AG10803 (cell line): ENCODE data around the gene SMYD3.
"Not testable (repeated sequence)": the region's sequence is repeated elsewhere in the genome, so short reads cannot be mapped to it uniquely, and the experiment has no call there.

Experiments
- DNase-seq: peaks from one replicate; pipeline ENCODE4 v3.0.0; 2010; ENCODE audit warnings: low read depth
- H3K4me3 ChIP-seq: 2 replicates; pipeline ENCODE4 v1.5.1; 2011; ENCODE audit warnings: mild to moderate bottlenecking, low read length, control low read depth
- TF ChIP-seq, protein P1 (sequence below): conservative IDR thresholded peaks from 2 replicates; pipeline ENCODE4 v1.5.1; 2011; ENCODE audit warnings: mild to moderate bottlenecking, low read length, control low read depth, inconsistent platforms

Gene SMYD3

GRCh38 chr1:246372559-246372958 lies 134.5 kb downstream of the SMYD3 start:
- no peak overlapping the region for H3K4me3 ChIP-seq
- TF ChIP-seq, protein P1, sequence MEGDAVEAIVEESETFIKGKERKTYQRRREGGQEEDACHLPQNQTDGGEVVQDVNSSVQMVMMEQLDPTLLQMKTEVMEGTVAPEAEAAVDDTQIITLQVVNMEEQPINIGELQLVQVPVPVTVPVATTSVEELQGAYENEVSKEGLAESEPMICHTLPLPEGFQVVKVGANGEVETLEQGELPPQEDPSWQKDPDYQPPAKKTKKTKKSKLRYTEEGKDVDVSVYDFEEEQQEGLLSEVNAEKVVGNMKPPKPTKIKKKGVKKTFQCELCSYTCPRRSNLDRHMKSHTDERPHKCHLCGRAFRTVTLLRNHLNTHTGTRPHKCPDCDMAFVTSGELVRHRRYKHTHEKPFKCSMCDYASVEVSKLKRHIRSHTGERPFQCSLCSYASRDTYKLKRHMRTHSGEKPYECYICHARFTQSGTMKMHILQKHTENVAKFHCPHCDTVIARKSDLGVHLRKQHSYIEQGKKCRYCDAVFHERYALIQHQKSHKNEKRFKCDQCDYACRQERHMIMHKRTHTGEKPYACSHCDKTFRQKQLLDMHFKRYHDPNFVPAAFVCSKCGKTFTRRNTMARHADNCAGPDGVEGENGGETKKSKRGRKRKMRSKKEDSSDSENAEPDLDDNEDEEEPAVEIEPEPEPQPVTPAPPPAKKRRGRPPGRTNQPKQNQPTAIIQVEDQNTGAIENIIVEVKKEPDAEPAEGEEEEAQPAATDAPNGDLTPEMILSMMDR: no peak
- DNase-seq: no peak

DNA sequence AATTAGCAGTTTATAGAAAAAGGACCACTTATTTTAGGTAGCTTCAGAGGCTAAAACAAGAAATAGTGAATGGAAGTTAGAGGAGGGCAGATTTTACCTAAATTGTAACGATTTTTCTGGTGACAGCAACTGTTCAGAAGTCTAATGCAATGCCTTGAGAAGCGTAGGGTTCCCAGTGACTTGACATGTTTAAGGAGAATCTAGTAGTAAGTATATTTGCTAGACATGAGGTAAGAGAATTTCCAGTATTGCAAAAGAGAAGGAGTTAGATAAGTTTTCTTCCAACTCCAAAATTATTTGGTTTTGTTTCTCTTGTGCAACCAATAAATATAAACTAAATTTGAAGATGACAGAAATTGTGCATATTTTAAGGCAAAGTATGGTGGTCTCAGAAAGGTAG lies 140.0 kb downstream of the SMYD3 start:
- TF ChIP-seq, protein P1: no peak
- peak; percentile 1 for DNase-seq
- H3K4me3 ChIP-seq: no peak overlapping the region

DNA sequence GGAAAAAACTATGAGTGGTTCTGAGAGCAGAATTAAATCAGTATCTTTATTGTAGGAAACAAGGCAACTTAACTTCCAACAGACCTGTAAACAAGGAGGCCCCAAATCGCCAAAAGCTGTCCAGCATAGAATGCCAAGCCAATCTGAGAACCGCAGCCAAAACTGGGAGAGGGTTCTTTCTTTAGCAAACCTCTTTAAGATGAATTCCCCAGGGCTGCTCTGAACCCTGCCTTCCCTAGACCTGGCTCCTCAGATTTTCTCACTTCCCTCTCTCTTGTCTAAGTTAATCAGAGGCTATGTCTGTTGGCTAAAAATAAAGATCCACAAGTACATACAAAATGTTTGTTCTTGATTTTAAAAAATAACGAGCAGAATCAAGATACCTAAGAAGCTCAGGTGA lies 141.4 kb downstream of the SMYD3 start:
- no peak for DNase-seq
- no peak overlapping the region for H3K4me3 ChIP-seq

GRCh38 chr1:246364415-246364941 lies 142.6 kb downstream of the SMYD3 start:
- H3K4me3 ChIP-seq: no peak overlapping the region
- TF ChIP-seq, protein P1: no peak
- no peak for DNase-seq

More for the DNA sequence above, 141.4 kb downstream of the SMYD3 start:
- TF ChIP-seq, protein P1: no peak

- peak; percentile 21 for DNase-seq
- not testable (repeated sequence) for H3K4me3 ChIP-seq
Measured at GRCh38 chr1:246357014-246357598, 150.0 kb downstream of the SMYD3 start.

DNA sequence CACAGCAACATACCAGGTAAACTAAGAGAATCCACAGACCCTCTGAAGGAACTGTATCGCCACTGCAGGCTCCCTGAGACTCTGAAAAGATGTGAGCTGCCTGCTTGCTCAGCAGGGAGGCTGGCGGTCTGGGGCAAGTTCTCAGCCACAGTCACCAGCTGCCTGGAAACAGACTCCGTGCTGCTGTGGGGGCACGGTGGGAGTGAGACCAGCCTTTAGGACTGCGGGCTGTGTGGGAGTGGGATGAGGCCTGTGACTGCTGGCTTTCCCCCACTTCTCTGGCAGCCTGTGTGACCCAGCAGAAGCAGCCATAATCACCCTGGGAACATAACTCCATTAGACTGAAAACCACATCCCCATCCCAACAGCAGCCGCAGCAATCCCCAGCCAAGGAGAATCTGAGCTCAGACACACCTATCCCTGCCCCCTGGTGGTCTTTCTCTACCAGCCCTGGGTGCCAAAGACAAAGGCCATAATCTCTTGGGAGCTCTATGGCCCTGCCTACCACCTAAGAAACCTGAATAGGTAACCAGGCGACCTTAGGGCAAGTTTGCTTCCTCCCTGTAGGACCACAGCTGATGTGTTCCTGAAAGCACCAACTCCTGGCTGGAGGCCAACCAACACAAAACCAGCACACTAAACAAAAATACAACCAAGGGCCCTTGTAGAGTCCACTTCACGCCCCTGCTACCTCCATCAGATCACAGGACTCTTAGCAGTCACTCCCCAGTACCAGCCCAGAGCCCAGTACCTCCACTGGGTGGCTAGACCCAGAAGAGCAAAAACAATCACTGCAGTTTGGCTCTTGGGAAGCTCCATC lies 151.5 kb downstream of the SMYD3 start:
- TF ChIP-seq, protein P1: no peak
- no peak overlapping the region for H3K4me3 ChIP-seq
- no peak for DNase-seq

DNA sequence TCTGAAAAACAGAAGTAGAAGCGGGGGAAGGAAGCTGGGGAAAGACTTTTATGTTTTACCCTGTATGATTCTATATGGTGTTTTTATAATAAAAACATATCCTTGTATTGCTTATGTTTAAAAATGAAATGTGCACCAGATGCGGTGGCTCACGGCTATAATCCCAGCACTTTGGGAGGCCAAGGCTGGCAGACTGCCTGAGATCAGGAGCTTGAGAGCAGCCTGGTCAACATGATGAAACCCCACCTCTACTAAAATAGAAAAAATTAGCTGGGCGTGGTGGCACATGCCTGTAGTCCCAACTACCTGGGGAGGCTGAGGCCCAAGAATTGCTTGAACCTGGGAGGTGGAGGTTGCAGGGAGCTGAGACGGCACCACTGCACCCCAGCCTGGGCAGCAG lies 155.4 kb downstream of the SMYD3 start:
- H3K4me3 ChIP-seq: no peak overlapping the region
- DNase-seq: no peak
- TF ChIP-seq, protein P1: no peak
